Mesendoderm (in vitro differentiated cells): ENCODE measurements around the gene OR2A7.
"Not testable (repeated sequence)": the region's sequence is repeated elsewhere in the genome, so short reads cannot be mapped to it uniquely, and the experiment has no call there.

ENCODE experiments used
- DNase-seq: peaks from one replicate; pipeline ENCODE4 v3.0.0; 2013
- H2AK5ac ChIP-seq: 2 replicates; pipeline ENCODE4 v1.6.1; 2013; ENCODE audit warnings: low read length, inconsistent platforms
- H2BK120ac ChIP-seq: 2 replicates; pipeline ENCODE4 v1.6.1; 2013; ENCODE audit warnings: low read depth, mild to moderate bottlenecking, low read length, moderate library complexity, mixed read lengths
- H2BK15ac ChIP-seq: replicated peaks from 2 replicates; pipeline ENCODE4 v1.6.1; 2013; ENCODE audit warnings: low read depth, mild to moderate bottlenecking, moderate library complexity
- H2BK5ac ChIP-seq: 2 replicates; pipeline ENCODE4 v1.6.1; 2013; ENCODE audit warnings: low read length, inconsistent platforms
- H3K18ac ChIP-seq: 2 replicates; pipeline ENCODE4 v1.6.1; 2013; ENCODE audit warnings: mild to moderate bottlenecking, low read length, mixed read lengths
- H3K23ac ChIP-seq: one replicate; pipeline ENCODE4 v1.6.1; 2013; ENCODE audit warnings: low read length
- H3K27ac ChIP-seq: 2 replicates; pipeline ENCODE4 v1.5.1; 2013; ENCODE audit warnings: low read depth, mild to moderate bottlenecking, inconsistent platforms, low read length, moderate library complexity
- H3K27me3 ChIP-seq: 2 replicates; pipeline ENCODE4 v1.6.1; 2013; ENCODE audit warnings: low read length, control low read depth, mild to moderate bottlenecking, inconsistent platforms; ENCODE audit not compliant: insufficient read depth, poor library complexity
- H3K36me3 ChIP-seq: 2 replicates; pipeline ENCODE4 v1.6.1; 2013; ENCODE audit warnings: low read length, inconsistent platforms; ENCODE audit not compliant: control insufficient read depth, insufficient read depth
- H3K4ac ChIP-seq: one replicate; pipeline ENCODE4 v1.6.1; 2013; ENCODE audit warnings: low read depth, mild to moderate bottlenecking, low read length, moderate library complexity
- H3K4me1 ChIP-seq: 2 replicates; pipeline ENCODE4 v1.6.1; 2013; ENCODE audit warnings: low read depth, low read length, inconsistent platforms; ENCODE audit not compliant: control insufficient read depth
- H3K4me2 ChIP-seq: 2 replicates; pipeline ENCODE4 v1.6.1; 2013; ENCODE audit warnings: low read length
- H3K4me3 ChIP-seq: 2 replicates; pipeline ENCODE4 v1.5.1; 2013; ENCODE audit warnings: mild to moderate bottlenecking, low read length
- H3K56ac ChIP-seq: one replicate; pipeline ENCODE4 v1.6.1; 2013; ENCODE audit warnings: low read length
- H3K79me1 ChIP-seq: 2 replicates; pipeline ENCODE4 v1.6.1; 2013; ENCODE audit warnings: low read length, inconsistent platforms
- H3K79me2 ChIP-seq: 2 replicates; pipeline ENCODE4 v1.6.1; 2013; ENCODE audit warnings: mild to moderate bottlenecking, low read length; ENCODE audit not compliant: control insufficient read depth, insufficient read depth
- H3K9ac ChIP-seq: 2 replicates; pipeline ENCODE4 v1.6.1; 2013; ENCODE audit warnings: low read length, inconsistent platforms
- H4K5ac ChIP-seq: one replicate; pipeline ENCODE4 v1.6.1; 2013; ENCODE audit warnings: low read length
- H4K8ac ChIP-seq: one replicate; pipeline ENCODE4 v1.6.1; 2013; ENCODE audit warnings: low read depth, mild to moderate bottlenecking, control low read depth, low read length, moderate library complexity
- WGBS: extraction: QIAGEN DNeasy Blood & Tissue Kit; methylation state at CpG from one replicate; pipeline ENCODE4 v1.1.7; 2013; ENCODE audit warnings: low lambda C conversion rate, missing lambda C conversion rate; ENCODE audit not compliant: insufficient coverage; ENCODE audit errors: extremely low coverage; 5-methylcytosine and 5-hydroxymethylcytosine counted together

Gene OR2A7

GRCh38 chr7:144302578-144303303, 38.1 kb upstream of the OR2A7 start:
- H2BK15ac ChIP-seq, H3K4me1 ChIP-seq, H3K4me3 ChIP-seq, H3K18ac ChIP-seq, H3K56ac ChIP-seq, H4K8ac ChIP-seq, H2BK120ac ChIP-seq, H4K5ac ChIP-seq, H3K27ac ChIP-seq, DNase-seq, H3K23ac ChIP-seq, H3K9ac ChIP-seq, H2AK5ac ChIP-seq, H3K27me3 ChIP-seq, H3K4ac ChIP-seq, H3K4me2 ChIP-seq, H3K36me3 ChIP-seq, H2BK5ac ChIP-seq, H3K79me2 ChIP-seq, H3K79me1 ChIP-seq: not testable (repeated sequence)
- WGBS = no CpG with 5 or more reads among the region's 1 CpG

- H2BK5ac ChIP-seq, H3K9ac ChIP-seq, H3K79me2 ChIP-seq, H3K56ac ChIP-seq, DNase-seq, H4K8ac ChIP-seq, H2AK5ac ChIP-seq, H3K4me1 ChIP-seq, H4K5ac ChIP-seq, H3K27me3 ChIP-seq, H3K18ac ChIP-seq, H3K27ac ChIP-seq, H3K79me1 ChIP-seq, H3K4ac ChIP-seq, H2BK120ac ChIP-seq, H2BK15ac ChIP-seq, H3K4me3 ChIP-seq, H3K4me2 ChIP-seq, H3K36me3 ChIP-seq, H3K23ac ChIP-seq: not testable (repeated sequence)
- no CpG with 5 or more reads among the region's 60 CpGs for WGBS
Measured at GRCh38 chr7:144293794-144294499, 29.4 kb upstream of the OR2A7 start.

GRCh38 chr7:144292384-144293161, 28.0 kb upstream of the OR2A7 start:
- H3K4me1 ChIP-seq, H2BK5ac ChIP-seq, H3K36me3 ChIP-seq, H3K79me1 ChIP-seq, H4K8ac ChIP-seq, H3K9ac ChIP-seq, H3K27me3 ChIP-seq, DNase-seq, H3K79me2 ChIP-seq, H3K4me3 ChIP-seq, H3K27ac ChIP-seq, H4K5ac ChIP-seq, H3K4ac ChIP-seq, H2BK15ac ChIP-seq, H3K23ac ChIP-seq, H3K18ac ChIP-seq, H2AK5ac ChIP-seq, H3K4me2 ChIP-seq, H3K56ac ChIP-seq, H2BK120ac ChIP-seq: not testable (repeated sequence)
- no CpG with 5 or more reads among the region's 14 CpGs for WGBS

GRCh38 chr7:144291607-144292006, 27.0 kb upstream of the OR2A7 start:
- H2BK5ac ChIP-seq, H3K79me1 ChIP-seq, H3K56ac ChIP-seq, H3K79me2 ChIP-seq, H3K36me3 ChIP-seq, H3K27me3 ChIP-seq, H3K4me2 ChIP-seq, H3K4ac ChIP-seq, H3K18ac ChIP-seq, H4K5ac ChIP-seq, H2BK15ac ChIP-seq, H3K4me3 ChIP-seq, H3K4me1 ChIP-seq, H2BK120ac ChIP-seq, H4K8ac ChIP-seq, H2AK5ac ChIP-seq, H3K9ac ChIP-seq, H3K27ac ChIP-seq, DNase-seq, H3K23ac ChIP-seq: not testable (repeated sequence)
- WGBS = no CpG with 5 or more reads among the region's 4 CpGs

GRCh38 chr7:144287171-144287784, 22.7 kb upstream of the OR2A7 start:
- not testable (repeated sequence) for H4K8ac ChIP-seq, H2BK15ac ChIP-seq, H3K56ac ChIP-seq, H3K23ac ChIP-seq, H3K4me1 ChIP-seq, H3K36me3 ChIP-seq, H3K79me1 ChIP-seq, H3K27me3 ChIP-seq, H3K18ac ChIP-seq, H3K79me2 ChIP-seq, H3K4me3 ChIP-seq, H2BK120ac ChIP-seq, H3K9ac ChIP-seq, H3K4me2 ChIP-seq, H2BK5ac ChIP-seq, H2AK5ac ChIP-seq, H3K4ac ChIP-seq, DNase-seq, H3K27ac ChIP-seq, H4K5ac ChIP-seq
- WGBS = no CpG with 5 or more reads among the region's 3 CpGs
